Activated CD4-positive, alpha-beta T cell treated with anti-CD3 and anti-CD28 coated beads, Interleukin-2, Interleukin-6, amounts not matched to agents 100 ng/mL and 50 ng/mL, durations not matched to agents 16 hours and 8 hours (primary cell): ENCODE results near the gene PROCR.
"Not testable (repeated sequence)": the region's sequence is repeated elsewhere in the genome, so short reads cannot be mapped to it uniquely, and the experiment has no call there.

ENCODE experiments used
- DNase-seq: peaks from one replicate; pipeline ENCODE4 v3.0.0-alpha.2; 2020

The PROCR gene

DNA sequence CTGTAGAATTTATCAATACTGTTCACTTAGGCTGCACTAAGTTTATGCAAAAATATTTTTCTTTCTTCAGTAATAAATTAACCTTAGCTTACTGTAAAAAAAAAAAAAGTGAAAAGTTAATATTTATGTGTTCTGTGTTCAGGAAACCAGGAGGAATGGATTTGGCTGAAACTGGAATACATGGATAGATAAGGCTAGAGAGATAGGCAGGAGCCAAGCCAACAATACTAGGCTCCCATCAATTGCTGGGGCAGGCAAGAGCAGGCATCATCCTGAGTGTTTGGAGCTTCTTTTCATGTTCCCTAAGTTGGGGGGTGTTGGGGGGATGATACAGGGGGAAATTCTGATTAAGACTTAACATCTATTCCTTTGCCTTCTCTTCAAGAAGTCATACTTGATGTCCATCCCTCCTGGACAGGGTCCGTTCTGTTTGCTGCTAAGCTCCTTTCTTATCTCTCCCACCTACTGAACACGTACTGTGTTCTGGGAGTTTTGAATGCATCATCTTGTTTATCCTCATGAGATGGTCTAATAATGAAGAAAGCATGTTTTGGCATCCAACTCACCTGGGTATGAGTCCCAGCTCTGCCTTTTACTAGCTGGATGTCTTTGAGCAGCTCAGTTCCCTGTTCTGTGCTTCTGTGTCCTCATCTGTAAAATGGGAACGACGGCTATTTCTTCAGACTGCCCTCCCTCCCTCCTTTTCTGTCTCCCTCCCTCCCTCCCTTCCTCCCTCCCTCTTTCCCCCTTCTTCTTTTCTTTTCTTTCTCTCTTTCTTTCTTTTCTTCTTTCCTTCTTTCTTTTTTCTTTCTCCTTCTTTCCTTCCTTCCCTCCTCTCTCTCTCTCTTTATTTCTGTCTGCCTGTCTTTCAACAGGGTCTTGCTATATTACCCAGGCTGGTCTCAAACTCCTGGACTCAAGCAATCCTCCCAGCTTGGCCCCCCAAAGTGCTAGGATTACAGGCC lies 6.4 kb upstream of the PROCR start:
- DNase-seq, result no peak

DNA sequence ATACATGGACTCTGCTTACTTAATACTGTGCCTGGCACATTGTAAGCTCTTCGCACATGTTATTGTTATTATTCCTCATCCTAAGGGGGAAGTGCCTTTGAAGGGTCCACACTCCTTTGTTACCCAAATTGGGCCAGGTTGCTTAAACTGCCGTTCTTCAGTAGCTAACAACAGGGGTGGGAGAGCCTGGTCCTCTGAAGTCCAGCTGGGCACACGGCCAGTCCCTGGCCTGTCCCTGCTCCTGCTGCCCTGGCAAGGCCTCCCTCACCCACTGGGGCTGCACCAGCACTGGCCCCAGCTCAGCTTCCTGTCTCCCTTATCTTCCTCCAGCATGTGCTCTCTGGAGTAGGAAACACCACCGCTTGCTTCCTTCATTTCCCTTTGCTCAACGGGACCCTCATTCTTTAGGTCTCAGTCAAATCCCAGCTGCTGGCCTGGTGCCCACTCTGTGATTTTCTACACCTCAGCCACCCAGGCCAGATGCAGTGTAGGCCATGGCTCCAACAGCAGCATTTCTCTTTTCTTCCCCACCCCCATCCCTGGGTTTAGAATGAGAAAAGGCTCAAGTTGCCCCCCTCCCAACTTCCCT lies 5.5 kb upstream of the PROCR start:
- no peak for DNase-seq

DNA sequence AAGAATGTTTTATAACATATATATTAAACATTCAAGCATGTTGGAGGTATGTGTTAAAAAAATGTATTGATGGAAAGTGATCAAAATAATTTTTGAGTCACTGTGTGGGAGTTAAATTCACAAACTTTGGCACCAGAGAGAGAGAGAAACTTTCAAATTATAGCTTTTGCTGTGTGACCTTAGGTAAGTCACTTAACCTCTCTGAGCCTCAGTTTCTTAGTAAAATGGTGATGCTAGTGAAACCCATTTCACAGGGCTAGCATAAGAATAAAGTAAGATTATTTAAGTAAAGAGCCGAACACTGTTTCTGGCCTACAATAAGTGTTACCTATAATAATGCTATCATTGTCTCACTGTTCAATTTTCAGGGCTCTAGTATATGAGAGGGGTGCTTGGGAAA lies 4.1 kb upstream of the PROCR start:
- no peak for DNase-seq

DNA sequence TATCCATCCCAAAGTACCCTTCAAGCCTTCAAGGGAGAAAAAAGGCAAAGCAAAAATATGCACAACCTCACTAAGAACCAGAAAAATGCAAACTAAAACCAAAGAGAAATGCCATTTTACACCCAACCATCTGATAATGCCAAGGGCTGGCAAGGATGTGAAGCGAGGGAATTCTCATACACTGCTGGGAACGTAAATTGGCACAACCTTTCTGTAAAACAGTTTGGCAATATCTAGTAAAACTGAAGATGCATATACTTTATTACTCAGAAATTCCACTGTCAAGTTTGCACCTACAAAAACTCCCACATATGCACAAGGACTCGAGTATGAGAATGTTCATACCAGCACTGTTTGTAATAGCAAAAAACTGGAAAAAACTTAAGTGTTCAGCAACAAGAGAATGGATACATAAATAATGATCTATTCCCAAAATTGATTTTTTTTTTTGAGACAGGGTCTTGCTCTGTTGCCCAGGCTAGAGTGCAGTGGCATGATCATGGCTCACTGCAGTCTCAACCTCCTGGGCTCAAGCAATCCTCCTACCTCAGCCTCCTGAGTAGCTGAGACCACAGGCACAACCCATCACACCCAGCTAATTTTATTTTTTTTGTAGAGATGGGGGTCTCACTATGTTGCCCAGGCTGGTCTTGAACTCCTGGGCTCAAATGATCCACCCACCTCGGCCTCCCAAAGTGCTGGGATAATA lies 3.0 kb upstream of the PROCR start:
- not testable (repeated sequence) for DNase-seq

DNA sequence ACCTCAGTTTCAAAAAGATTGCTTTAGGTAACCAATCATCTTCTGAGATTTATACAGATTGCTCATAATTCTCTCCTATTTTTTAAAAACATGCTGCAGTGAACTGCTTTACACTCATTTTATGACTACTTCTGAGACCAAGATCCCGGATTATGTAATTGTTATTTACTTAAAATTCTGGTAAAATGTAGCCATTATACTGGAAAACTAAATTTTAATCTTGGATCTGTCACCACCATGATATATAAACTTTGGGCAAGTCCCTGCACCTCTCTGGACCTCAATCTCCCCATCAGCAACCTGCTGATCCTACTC lies 477 bp upstream of the PROCR start:
- DNase-seq, result no peak

DNA sequence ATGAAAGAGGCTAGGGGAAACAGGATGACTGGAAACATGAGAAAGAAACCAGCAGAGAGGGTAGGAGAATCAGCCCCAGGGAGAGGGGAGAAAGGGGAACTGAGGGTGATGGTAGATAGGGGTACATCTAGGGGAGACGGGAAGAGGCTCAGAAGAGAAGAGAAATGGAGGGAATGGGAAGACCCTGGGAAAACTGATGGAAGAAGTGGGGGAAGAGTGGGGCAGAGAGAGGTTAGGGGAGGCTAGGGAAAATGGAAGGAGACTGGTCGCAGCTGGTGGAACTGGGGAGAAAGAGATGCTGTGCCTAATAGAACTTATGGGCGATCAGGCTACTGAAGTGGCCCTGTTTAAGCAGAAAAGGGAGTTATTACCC lies 548 bp downstream of the PROCR start:
- DNase-seq, result no peak

DNA sequence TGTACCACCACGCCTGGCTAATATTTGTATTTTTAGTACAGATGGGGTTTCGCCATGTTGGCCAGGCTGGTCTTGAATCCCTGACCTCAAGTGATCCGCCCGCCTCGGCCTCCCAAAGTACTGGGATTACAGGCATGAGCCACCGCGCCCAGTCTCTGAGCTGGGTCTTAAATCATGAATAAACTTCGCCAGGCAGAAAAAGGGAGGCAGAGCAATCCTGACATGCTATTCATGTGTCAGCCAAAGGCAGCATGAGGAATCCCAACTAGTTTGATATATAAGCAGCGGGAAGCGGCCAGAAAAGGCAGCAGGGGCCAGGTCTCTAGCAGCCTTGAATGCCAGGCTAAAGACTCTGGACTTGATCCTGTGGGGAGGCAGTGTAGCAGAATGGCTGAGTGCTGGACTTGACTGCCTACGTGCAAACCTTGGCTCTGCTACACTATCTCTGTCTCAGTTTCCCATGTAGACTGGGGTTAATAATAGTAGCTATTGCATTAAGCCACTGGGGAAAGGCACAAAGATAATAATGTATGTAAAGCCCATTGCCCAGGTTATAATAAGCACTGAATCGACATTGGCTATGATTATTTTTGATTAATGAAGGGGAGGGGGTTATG lies 1.8 kb downstream of the PROCR start:
- DNase-seq, result no peak

DNA sequence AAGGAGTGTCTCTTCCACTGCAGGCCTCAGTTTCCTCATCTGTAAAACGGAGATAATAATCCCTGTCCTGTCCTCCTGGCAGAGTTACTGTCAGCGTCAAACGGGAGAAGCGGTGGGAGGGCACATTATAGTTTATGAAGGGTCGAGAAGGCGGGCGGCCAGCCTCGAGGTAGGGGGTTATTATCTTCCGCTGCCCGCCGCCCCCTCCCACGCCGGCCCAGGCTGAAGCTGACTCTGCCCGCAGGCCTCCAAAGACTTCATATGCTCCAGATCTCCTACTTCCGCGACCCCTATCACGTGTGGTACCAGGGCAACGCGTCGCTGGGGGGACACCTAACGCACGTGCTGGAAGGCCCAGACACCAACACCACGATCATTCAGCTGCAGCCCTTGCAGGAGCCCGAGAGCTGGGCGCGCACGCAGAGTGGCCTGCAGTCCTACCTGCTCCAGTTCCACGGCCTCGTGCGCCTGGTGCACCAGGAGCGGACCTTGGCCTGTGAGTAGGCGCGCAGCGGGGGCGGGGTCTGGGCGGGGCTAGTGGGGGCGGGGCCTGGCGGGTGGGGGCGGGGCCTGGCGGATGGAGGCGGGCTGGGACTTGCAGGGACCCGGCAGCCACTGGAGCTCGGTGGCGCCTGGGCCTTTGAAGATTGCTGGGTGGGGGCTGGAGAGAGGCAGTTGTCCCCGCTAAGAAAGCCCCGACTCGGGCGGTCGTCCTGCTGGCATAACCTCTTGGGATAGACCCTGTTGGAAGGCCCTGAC lies 2.8 kb downstream of the PROCR start:
- no peak for DNase-seq

DNA sequence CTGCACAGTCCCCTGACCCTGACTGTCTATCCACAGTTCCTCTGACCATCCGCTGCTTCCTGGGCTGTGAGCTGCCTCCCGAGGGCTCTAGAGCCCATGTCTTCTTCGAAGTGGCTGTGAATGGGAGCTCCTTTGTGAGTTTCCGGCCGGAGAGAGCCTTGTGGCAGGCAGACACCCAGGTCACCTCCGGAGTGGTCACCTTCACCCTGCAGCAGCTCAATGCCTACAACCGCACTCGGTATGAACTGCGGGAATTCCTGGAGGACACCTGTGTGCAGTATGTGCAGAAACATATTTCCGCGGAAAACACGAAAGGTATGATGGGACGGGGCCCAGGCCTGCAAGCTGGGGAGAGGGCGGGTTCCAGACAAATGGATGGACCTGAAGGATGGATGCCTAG lies 4.3 kb downstream of the PROCR start:
- no peak for DNase-seq

DNA sequence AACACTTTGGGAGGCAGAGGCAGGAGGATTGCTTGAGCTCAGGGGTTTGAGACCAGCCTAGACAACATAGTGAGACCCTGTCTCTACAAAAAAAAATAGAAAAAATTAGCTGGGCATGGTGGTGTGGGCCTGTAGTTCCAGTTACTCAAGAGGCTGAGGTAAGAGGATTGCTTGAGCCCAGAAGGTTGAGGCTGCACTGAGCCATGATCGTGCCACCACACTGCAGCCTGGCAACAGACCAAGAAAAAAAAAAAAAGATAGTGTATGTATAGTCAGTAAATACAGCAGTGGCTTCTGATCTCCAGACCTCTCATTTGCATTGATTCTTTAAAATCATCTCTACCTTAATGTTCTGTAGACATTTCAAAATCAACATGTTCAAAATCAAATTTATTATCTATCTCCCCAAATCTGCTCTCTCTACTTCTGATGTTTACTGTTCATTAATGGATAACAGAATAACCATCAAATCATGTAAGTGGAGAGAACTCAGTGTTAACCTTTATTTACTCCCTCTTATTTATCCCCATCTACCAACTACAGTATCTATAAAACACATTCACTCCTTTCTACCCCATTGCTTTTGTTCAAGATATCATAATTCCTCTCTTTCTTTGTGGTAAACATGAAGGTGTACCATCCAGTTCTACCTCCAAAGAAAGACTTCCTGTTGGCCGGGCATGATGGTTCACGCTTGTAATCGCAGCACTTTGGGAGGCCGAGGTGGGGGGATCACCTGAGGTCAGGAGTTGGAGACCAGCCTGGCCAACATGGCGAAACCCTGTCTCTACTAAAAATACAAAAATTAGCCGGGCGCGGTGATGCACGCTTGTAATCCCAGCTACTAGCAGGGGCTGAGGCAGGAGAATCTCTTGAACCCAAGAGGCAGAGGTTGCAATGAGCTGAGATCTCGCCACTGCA lies 7.7 kb downstream of the PROCR start:
- DNase-seq, result no peak

DNA sequence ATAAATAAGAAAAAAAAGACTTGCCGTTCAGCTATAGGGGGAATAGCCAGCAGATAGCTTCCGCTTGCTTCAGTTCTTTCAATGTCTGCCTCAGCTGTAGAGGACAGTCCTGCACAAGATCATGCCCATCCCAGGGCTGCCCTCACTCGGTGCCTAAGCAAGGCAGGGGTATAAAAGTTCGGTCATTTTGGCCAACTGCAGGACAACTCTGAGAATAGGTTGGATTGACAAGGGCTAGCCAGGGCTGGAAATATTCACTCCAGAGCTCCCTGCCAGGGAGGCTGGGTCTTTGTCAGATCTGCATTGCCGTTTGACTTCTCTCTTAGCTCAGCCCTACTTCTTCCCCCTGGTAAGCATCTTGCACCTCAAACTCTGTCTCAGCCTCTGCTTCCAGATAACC lies 8.4 kb downstream of the PROCR start:
- DNase-seq, result no peak

DNA sequence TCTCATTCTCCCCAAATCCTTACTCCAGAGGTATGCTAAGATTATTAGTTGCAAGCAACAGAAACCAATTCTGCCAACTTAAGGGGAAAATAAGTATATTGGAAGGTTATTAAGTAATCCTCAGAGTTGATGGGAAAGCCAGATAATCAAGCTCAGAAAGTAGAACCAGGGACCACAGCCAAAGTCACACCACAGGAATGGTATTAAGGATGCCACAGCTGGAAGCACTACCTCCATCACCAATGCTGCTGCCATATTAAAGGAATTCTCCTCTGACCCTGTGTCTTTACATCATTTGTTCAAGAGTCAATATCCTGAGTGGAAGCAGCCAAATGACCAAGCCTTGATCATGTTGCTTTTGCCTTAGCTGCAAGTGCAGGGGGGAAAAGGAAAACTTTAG lies 9.9 kb downstream of the PROCR start:
- DNase-seq, result no peak

DNA sequence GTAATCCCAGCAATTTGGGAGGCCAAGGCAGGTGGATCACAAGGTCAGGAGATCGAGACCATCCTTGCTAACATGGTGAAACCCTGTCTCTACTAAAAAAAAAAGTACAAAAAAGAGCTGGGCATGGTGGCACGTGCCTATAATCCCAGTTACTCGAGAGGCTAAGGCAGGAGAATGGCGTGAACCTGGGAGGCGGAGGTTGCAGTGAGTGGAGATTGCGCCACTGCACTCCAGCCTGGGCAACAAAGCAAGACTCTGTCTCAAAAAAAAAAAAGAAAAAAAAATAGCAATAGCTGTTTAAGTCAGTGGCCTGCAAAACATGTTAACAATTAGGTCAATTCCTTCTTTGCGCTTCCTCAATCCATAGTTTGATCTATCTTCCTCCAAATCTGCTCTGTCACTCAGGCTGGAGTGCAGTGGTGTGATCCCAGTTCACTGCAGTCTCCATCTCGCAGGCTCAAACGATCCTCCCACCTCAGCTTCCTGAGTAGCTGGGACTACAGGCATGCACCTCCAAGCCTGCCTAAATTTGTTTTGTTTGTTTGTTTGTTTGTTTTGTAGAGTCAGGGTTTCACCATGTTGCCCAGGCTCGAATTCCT lies 14.9 kb downstream of the PROCR start:
- DNase-seq, result not testable (repeated sequence)

DNA sequence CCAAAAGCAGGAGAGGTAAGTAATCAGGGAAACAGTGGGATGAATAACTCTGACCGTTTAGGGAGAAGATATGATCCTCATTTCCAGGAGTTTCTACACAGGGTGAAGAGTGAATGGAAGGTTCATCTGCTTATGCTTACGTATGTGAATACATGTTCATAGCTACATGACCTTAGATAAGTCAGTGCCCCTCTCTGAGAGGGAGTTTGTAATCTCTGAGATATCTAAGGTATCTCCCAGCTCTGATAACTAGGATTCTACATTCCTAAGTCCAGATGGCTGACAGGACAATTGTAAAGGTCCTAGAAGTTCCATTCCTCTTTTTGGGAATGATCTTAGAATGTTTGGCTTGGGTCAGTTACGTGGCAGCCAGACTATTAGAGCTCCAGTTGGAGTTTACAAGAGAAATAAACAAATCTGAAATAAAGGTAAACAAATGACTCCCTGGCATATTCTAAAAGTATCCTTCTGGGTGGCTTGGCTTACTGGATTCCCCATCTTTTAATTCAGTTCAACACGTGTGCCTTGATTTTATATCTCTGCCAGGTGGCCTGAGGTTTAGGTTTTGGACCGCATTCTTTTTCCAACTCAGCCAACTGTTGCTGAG lies 15.8 kb downstream of the PROCR start:
- no peak for DNase-seq

DNA sequence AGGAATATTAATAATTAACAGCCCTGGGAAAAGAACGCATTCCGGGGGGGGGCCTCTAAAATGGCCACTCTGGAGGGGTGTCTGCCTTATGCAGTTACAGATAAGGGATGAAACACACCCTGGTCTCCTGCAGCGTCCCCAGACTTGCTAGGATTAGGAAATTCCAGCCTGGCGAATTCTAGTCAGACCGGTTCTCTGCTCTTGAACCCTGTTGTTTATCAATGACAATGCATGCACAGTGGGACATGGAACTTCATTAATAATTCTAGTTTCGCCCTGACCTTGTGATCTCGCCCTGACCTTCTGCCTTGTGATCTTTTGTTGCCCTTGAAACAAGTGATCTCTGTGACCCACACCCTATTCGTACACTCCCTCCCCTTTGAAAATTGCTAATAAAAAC lies 17.4 kb downstream of the PROCR start:
- not testable (repeated sequence) for DNase-seq

DNA sequence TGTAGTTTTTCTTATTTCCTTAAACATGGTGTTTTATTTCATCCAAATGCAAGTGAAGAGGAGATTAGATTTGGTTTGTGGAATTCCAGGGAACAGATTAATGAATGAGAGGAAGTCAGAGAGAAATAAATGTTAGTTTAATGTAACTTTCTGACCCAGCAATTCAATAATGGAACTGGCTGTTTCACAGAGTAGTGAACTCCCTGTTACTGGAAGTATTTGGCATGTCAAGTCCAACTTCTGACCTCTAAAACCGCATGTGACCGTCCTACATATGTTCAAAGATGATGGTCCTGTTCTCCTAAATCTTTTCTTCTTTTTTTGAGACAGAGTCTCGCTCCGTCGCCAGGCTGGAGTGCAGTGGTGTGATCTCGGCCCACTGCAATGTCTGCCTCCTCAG lies 18.7 kb downstream of the PROCR start:
- no peak for DNase-seq

DNA sequence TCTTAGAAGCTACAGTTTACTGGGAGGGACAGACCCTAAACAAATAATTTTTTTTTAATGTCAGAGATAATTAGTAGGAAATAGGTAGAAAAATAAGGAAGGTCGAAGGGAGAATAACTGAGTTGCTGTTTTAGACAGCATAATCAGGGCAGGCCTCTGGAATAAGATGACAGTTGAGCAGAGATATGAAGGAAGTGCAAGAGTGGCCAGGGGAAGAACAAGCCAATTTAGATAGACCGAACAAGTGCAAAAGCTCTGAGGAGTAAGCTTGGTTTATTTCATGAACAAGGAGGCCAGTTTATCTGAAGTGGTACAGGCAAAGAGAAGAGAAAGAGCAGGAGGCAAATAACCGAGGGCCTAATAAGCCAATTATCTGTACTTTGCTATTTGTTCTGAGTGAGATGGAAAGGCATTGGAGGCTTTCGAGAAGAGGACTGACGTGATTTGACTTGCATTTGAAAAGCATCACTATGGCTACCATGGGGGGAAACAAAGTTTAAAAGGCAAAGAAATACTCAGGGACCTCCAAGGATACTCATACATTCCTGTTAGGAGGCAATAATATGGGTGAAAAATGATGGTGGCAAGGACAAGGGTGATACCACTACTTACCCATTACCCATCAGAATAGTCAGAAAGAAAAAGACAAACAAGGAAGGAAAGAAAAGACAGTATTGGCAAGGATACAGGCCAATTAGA lies 19.7 kb downstream of the PROCR start:
- no peak for DNase-seq

DNA sequence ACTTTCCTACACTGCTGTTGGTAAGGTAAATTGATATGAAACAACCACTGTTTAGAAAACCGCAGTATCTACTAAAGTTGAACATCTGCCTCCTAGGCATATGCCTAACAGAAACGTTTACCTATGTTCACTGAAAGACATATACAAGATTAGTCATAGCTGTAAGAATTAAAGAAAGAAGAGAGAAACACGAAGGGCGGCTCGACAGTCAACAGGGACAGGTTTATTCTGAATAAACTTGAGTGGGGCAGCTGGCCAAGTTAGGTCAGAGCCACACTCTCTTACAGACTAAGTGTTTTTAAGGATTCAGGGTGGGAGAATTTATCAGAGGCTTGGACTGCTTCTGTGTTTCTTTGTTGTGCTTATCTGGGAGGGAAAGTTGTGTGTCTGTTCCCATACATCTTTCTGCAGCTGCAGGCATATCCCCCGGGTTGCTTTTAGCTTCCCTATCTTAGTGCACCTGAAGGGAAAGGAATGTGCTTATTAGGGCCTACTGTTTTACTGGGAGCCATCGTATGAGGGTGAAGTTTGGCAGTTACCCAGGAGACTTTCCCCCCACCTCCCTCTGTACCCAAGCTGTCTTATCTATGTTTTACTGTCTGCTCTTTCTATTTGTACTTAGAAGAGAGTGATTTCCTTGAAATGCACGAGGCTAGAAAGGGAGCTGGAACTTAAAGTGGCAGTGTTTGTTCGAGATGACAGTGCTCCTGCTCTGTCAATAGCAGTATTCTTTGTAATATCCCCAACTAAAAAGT lies 20.4 kb downstream of the PROCR start:
- DNase-seq, result no peak

DNA sequence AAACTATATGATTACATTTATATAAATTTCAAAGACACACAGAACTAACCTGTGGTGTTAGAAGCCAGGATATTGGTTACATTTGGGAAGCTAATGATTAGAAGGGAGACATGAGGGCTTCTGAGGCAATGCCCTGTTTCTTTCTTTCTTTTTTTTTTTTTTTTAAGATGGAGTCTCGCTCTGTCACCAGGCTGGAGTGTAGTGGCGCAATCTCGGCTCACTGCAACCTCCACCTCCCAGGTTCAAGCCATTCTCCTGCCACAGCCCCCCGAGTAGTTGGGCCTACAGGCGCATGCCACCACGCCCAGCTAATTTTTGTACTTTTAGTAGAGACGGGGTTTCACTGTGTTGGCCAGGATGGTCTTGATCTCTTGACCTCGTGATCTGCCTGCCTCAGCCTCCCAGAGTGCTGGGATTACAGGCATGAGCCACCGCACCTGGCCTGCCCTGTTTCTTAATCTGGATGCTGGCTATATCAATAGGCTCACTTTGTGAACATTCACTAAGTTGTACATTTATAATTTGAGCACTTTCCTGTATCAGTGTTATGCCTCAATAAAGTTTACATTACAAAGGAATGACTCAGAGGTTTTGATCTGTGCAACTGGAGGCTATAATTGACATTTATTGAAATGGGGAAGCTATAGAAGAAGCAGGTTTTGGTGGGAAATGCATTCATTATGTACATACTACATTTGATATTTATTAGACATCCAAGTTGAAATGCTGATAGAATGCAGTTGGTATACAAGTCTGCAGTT lies 21.3 kb downstream of the PROCR start:
- DNase-seq, result not testable (repeated sequence)
